ENCODE data around the gene HIP1.

GRCh38 chr7:75613351-75613750 is 125.4 kb downstream of the HIP1 start:
- TF ChIP-seq CTCF (IDR thresholded peaks at IDR 0.05) = no peak
- TF ChIP-seq EZH2 (IDR thresholded peaks at IDR 0.05) = no peak
- no peak for TF ChIP-seq EZH2phosphoT487 (IDR thresholded peaks at IDR 0.05)
